NCI-H82 treated with DMSO at 0.1 percent for 48 hours (cell line): Measurements from ENCODE around the gene CEBPG.
A peak's percentile ranks its signal among the peaks of the same experiment; 100 is the strongest.

ENCODE experiments used
- DNase-seq: peaks from one replicate; lab custom pipeline; 2025; ENCODE audit not compliant: unreplicated experiment; lab: John Stamatoyannopoulos, UW

The CEBPG gene

DNA sequence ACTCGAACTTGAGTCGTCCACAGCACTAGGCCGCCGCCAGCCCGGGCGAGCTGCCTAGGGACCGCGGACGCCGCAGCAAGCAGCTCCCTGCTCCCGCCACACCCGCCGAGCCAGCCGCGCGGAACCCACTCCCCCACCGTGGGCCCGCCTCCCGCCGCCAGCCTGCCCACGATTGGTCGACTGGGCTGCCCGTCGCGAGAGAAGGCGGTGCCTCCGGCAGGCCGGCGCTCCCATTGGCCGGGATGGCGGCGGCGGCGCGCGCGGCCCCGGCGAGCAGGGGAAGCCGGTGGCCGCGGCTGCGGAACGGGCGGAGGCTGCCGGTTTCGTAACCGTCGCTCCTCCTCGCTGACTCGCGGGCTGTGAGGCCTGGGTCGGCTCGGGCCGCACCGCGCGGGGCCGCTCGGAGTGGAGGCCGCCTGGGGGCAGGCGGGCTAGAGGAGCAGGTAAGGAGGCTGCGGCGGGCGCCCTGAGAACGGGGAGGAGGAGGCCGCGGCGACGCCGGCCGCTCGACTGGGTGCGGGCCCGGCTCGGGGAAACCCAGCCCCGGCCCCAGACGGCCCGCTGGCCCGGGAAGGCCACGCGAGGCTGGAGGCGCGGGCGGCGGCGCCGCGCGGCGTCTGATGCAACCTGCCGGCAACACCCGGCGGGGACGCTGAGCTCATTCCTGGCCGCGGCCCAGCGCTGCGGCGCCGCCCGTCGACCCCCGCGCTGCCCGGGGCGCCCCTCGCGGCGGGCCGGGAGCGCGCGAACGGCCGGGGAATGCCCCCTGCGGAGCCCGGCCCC, at the start of gene CEBPG:
TSS of gene CEBPG (plus strand) at position 257 of the 783 bp plus-strand sequence. CDS start 5,531 bp downstream, outside the sequence.
- peak; percentile 62 for DNase-seq

DNA sequence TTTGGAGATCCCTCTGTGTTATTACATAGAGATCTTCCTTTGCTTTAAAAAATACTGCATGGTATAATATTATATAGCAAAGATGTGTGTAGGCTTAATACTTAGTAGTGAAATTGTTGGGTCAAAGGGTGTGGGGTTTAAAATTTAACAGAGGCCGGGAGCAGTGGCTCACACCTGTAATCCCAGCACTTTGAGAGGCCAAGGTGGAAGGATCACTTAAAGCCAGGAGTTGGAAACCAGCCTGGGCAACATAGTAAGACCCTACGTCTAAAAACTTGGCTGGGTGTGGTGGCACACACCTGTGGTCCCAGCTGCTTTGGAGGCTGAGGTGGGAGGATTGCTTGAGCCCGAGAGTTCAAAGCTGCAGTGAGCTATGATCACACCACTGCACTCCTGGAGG, 48.9 kb upstream of the CEBPG start:
- DNase-seq: no peak

DNA sequence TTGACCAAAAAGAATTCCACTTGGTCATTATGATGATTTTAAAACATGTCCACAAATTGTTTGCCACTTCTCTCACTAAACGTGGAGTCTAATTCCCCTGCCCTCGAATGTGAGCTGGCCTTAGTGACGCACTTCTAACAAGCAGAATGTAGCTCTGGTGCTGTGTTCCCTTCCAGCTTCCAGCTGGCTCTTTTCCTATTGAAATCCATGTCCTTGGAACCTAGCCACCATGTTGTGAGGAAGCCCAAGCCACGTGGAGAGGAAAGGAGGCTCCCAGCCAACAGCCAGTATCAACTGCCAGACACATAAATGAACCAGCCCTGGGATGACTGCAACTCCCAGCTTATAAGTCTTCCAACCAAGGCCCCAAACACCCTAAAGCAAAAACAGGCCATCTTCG, 47.6 kb upstream of the CEBPG start:
- no peak for DNase-seq

GRCh38 chr19:33329060-33329459, 44.4 kb upstream of the CEBPG start:
- no peak for DNase-seq

GRCh38 chr19:33329736-33330135, 43.8 kb upstream of the CEBPG start:
- DNase-seq: no peak

GRCh38 chr19:33332248-33332647, 41.3 kb upstream of the CEBPG start:
- no peak for DNase-seq

DNA sequence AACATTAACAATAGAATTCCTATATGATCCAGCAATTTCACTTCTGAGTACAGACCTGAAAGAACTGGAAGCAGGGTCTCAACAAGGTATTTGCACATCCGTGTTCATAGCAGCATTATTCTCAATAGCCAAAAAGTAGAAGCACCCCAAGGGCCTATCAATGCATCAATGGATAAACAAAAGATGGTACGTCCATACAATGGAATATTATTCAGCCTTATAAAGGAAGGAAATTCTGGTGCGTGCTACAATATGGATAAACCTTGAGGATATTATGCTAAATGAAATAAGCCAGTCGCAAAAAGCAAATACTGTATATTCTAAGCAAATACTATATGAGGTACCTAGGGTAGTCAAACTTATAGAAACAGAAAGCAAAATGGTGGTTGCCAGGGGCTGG, 40.4 kb upstream of the CEBPG start:
- DNase-seq: no peak

DNA sequence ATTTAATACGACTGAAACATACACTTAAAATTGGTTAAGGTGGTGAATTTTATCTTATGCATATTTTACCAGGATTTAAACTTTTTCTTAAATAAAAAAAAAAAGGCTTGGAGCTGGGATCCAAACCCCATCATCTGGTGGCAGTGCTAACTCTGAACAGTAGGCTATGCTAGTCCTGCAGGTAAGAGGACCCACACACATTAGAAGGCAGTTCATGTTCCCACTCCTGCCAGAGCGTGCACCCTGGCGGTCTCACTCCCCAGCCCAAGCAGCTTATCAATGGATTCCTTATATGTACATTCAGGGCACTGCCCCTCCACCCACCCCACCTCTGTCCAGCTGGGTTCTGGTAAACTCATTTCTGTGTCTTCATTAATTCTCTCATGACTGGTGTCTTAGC, 39.9 kb upstream of the CEBPG start:
- DNase-seq: no peak

GRCh38 chr19:33334271-33334670, 39.2 kb upstream of the CEBPG start:
- no peak for DNase-seq

GRCh38 chr19:33335446-33335845, 38.1 kb upstream of the CEBPG start:
- no peak for DNase-seq

DNA sequence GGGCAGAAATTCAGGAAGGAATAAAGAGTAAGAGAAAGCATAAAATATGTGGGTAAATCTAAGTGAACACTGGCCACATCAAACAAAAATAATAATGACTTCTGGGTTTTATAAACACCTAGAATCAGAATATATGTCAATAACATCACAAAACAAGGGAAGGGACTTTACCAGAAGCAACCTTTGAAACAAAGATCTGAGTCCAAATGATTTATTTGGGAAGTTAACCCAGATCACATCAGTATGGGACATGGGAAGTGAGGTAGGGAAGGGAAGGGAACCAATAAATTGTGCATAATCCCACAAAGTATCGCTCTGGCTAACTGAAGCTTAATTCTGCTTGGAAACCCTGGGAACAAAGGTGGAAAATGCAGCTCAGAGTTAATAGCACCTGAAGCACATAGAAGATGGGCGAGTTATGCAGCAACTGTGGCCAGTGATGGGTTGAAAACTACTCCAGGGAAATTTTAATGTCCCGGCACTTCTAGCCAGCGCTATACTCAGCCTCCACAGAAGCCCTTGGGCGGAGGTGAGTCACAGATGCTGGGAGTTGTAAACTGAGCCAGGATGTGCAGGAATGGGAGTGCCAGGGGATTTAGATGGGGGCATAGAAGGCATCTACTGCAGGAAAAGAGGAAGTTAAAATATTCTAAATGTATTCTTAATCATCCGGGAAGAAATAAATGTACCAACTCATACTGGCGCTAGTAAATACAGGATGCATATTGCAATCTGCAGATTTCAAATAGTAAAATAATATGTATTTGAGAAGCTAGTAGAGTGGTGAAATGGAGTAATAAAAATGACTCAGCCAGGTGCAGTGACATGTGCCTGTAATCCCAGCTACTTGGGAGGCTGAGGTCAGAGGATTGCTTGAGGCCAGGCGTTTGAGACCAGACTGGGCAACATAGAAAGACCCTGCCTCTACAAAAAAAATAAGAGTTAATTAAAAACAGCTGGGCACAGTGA, 34.2 kb upstream of the CEBPG start:
- no peak for DNase-seq

DNA sequence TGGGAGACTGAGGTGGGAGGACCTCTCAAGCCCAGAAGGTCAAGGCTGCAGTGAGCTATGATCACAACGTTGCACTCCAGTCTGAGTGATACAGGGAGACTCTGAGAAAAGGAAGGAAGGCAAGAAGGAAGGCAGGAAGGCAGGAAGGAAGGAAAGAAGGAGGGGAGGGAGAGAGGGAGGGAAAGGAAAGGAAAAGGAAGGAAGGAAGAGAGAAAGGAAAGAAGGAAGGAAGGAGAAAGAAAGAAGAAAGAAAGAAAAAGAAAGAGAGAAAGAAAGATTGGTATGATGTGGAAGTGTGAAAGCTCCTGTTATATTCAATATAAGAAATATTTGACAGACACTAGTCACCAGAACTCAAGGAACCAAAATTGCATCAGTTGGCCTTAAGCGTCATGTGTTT, 32.5 kb upstream of the CEBPG start:
- DNase-seq: no peak

DNA sequence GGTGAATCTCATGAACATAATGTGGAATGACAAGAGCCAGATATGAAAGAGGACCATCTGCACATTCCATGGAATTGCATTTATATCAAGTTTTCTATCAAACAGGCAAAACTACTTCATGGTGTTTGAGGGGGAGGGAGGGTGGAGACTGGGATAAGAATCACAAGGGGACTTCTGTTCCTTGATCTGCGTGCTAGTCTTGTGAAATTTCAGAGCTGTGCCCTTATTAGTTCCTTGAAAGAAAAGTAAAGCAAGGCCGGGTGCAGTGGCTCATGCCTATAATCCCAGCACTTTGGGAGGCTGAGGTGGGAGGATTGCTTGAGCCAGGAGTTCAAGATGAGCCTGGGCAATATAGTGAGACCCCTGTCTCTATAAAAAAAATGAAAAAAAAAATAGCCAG, 30.2 kb upstream of the CEBPG start:
- DNase-seq: no peak

DNA sequence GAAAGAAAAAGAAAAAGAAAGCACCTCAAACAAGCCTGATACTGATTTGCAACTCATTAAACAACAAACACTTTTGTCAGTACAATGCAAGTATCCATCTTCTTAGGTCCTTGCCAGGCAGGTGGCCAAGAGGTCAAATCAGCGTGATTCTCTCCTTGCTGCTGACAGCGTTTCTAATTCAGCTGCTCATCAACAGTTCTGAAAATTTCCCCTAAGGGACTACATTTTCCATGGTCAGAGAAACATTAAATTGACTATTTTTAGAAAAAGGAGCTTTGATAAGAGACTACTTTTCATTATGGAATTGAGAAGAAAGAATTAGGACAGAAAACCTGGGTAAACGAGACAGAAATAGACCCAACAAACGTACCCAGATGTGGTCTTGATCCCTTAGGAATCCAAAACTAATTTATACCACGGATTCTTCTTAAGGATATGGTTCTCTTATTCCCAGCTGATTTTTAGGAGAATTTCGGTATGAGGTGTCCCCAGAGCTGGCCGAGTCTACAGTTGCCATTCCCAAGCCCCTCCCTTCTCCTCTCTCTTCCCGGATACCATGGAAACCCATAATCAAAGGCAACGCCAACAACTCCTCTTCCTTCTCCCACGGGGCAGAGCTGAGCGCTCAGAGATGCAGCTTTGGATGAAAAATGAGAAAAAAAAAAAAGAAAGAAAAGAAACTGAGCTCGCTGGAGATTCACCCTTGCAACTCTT, 29.5 kb upstream of the CEBPG start:
- no peak for DNase-seq

DNA sequence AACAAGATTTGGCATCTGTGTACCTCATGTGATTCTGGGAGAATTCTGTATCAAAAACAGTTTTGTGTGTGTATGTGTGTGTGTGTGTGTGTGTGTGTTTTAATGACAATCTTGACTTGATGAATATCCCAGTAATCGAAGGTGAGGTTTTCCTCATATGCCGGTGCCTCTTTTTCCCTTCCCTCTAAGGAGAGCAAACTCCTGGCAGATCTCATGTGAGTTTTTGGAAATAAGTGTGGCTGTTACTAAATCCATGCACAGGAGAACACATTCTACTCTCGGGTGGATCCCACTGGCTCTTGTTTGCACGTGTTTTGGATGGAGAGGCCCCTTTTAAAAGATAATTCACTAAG, 29.0 kb upstream of the CEBPG start:
- DNase-seq: no peak

- DNase-seq: no peak
Measured at GRCh38 chr19:33345163-33345562, 28.3 kb upstream of the CEBPG start.

GRCh38 chr19:33346665-33347064, 26.8 kb upstream of the CEBPG start:
- DNase-seq: no peak

GRCh38 chr19:33347300-33347699, 26.2 kb upstream of the CEBPG start:
- DNase-seq: no peak

GRCh38 chr19:33348301-33349010, 25.1 kb upstream of the CEBPG start:
- no peak for DNase-seq

DNA sequence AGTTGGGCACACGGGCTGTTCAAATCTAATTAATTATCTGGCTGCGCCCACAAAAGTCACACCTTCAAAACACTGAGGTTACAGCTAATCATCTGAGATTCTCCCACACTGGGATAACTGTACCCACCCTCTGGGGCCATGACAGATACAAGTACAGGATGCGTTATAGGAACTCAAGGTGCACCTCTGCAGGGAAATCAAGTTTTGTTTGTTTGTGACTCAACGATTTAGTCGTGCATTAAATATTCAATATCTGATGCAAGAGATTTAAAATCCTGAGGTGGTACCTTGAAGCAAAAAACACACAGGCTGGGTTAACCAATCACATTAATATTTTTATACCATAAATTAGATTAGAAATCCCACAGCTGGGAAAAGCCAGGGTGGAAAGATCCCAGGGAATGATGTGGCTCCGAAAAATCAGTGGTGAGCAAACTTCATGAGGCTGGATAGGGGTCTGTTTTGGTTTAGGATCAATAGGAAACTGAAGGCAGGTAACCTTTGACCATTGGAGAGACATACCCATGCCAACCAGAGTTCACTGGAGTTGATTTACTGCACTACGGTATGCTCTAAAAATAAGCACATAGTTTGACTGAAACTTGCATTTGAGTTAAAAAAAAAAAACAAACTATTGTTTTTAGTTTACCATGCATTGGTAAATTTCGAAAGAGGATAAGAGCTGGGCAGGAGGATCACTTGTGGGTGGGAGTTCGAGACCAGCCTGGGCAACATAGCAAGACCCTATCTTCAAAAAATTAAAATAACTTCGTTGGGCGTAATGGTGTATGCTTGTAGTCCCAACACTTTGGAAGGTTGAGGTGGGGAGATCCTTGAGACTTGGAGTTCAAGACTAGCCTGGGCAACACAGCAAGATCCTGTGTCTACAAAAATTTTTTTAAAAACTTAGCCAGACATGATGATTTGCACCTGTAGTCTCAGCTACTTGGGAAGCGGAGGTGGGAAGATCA, 23.9 kb upstream of the CEBPG start:
- no peak for DNase-seq
